Lung (tissue), 12 donors: ENCODE data around the gene BIRC5. TPM values are rescaled to one million over a fixed set of nuclear protein-coding genes. Genes with fewer than 3 reads are reported as not detected.
A peak's percentile ranks its signal among the peaks of the same experiment; 100 is the strongest.
"Not testable (repeated sequence)": the region's sequence is repeated elsewhere in the genome, so short reads cannot be mapped to it uniquely, and the experiment has no call there.

Experiments used
- ATAC-seq: fragments of 200-7000 bp; cut with Tn5 transposase; one replicate; pipeline ENCODE4 v1.9.1; 2020; ENCODE audit warnings: moderate number of reproducible peaks; ENCODE audit not compliant: insufficient read depth, low FRiP score
- DNase-seq, 3 donors: peaks; one replicate each; pipeline ENCODE4 v3.0.0-alpha.2; 2013 to 2017
- H3K27ac ChIP-seq, 2 donors: one replicate each; pipeline ENCODE4 v1.5.1; 2013; ENCODE audit warnings: mild to moderate bottlenecking in 2 of 2, moderate library complexity in 2 of 2, control low read depth in 1 of 2, inconsistent platforms in 1 of 2, low read depth in 1 of 2, low read length in 1 of 2
- H3K27me3 ChIP-seq, 3 donors: one replicate each; pipeline ENCODE4 v1.5.1; 2013; ENCODE audit warnings: low read length in 2 of 3; ENCODE audit not compliant: control insufficient read depth in 3 of 3, insufficient read depth in 3 of 3
- H3K36me3 ChIP-seq, 4 donors: one replicate each; pipeline ENCODE4 v1.5.1; 2013; ENCODE audit warnings: low read length in 4 of 4, mild to moderate bottlenecking in 1 of 4, moderate library complexity in 1 of 4; ENCODE audit not compliant: control insufficient read depth in 4 of 4, insufficient read depth in 4 of 4
- H3K4me1 ChIP-seq, 5 donors: one replicate each; pipeline ENCODE4 v1.5.1; 2013; ENCODE audit warnings: low read length in 5 of 5, mild to moderate bottlenecking in 2 of 5, moderate library complexity in 1 of 5; ENCODE audit not compliant: control insufficient read depth in 5 of 5, insufficient read depth in 5 of 5
- H3K4me3 ChIP-seq: one replicate; pipeline ENCODE4 v1.5.1; 2013; ENCODE audit warnings: mild to moderate bottlenecking, control low read depth, moderate library complexity
- H3K9ac ChIP-seq, 2 donors: one replicate each; pipeline ENCODE4 v1.5.1; 2013; ENCODE audit warnings: low read length in 2 of 2, control low read depth in 1 of 2; ENCODE audit not compliant: insufficient read depth in 1 of 2
- H3K9me3 ChIP-seq, 4 donors: one replicate each; pipeline ENCODE4 v1.5.1; 2013; ENCODE audit warnings: low read length in 3 of 4, mild to moderate bottlenecking in 1 of 4, moderate library complexity in 1 of 4; ENCODE audit not compliant: control insufficient read depth in 4 of 4, insufficient read depth in 3 of 4
- CTCF ChIP-seq: IDR thresholded peaks from 2 replicates; pipeline ENCODE4 v1.5.1; 2012; ENCODE audit warnings: mild to moderate bottlenecking; ENCODE audit errors: control extremely low read depth, extremely low read depth
- WGBS, 2 donors: extraction: QIAGEN DNeasy Blood & Tissue Kit; methylation state at CpG; one replicate each; pipeline ENCODE4 v1.1.7; 2013; 5-methylcytosine and 5-hydroxymethylcytosine counted together
- polyA plus RNA-seq, 2 donors: library from polyadenylated mRNA; stranded (reverse); fragments of 200-250 nt; gene quantifications; one replicate each; pipeline ENCODE4 v1.2.1, GENCODE V29; 2013
- total RNA-seq, 2 donors: library from RNA; depleted of rRNA in 1 of 2; stranded (reverse); fragments of >200 nt in 1 of 2; gene quantifications; one replicate each; pipeline ENCODE4 v1.2.1, GENCODE V29; 2014 to 2021
- donor health status: control.
- donor health status: control.
- donor health status: Bipolar disorder and iron deficiency.
- donor health status: healthy.
- donor health status: DM: yes; HTN: yes; CAD: no.

Gene BIRC5
- total and polyA plus RNA-seq, 4 donors: 1.1 to 11.2 (median 2.4) TPM

DNA sequence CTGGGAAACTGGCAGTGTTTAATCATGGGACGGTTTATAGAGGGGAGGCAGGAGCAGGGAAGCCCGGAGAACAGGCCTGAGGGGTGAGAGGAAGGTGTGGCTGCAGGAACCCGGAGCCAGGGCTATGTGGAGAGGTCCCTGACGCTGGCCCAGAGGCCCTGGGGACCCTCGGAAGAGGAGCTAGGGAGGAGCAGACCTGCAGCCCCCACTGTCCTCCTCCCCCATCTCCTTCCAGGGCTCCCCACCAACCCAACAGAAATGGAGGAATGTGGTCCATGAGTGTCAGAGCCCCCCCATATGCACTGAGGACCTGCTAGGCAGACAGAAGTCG is 37.7 kb downstream of the BIRC5 start:
- no peak for TF ChIP-seq CTCF
- 33 to 51% methylated on average over 6 of the region's 6 CpGs for WGBS, 2 donors
- peaks cover 0 to 28% (median 11%) of the 10 kb centered on the region in 5 donors for H3K4me1 ChIP-seq

DNA sequence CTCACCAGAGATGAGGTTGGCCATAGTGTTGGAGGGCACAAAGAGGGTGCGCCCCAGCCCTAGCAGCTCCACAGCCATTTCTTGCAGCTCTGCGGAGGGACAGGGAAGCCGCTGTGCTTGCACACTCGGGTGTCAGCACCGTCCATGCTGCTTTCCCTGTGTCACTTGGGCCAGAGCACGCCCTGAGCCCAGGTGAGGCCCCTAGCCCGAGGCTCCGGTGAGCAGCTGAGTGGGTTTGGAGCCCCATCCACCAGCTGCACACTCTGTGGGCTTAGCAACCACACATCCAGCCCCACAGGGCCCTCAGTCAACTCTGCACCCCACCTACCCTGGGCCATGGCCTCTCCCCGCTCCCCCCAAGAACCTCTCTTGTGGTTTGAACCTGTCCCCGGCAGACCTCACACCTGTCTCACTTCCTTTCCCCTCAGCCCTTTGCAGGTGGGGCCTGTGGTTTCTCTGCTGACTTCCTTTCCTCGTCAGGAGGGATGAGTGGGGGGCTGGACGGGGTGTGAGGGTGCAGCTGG is 38.1 kb downstream of the BIRC5 start:
- Histone ChIP-seq H3K4me1 (peaks cover 0 to 33% (median 13%) of the 10 kb centered on the region in 5 donors), H3K9me3 (no peaks in the 10 kb centered on the region), H3K27ac (no peak overlapping the region), H3K9ac (no peak overlapping the region), H3K27me3 (no peaks in the 10 kb centered on the region), H3K4me3 (no peak overlapping the region), H3K36me3 (no peaks in the 10 kb centered on the region)
- ATAC-seq (no peak), DNase-seq (no peak)
- 61 to 71% methylated on average over 12 of the region's 12 CpGs for WGBS, 2 donors
- TF ChIP-seq CTCF: no peak

More for the DNA sequence above, 37.7 kb downstream of the BIRC5 start:
- no peak overlapping the region for H3K27ac ChIP-seq
- no peak overlapping the region for H3K9ac ChIP-seq
- H3K27me3 ChIP-seq: no peaks in the 10 kb centered on the region
- DNase-seq (no peak), ATAC-seq (no peak)
- no peaks in the 10 kb centered on the region for H3K36me3 ChIP-seq
- H3K9me3 ChIP-seq: no peaks in the 10 kb centered on the region
- H3K4me3 ChIP-seq: no peak overlapping the region

- ATAC-seq: no peak
- 81 to 84% methylated on average over 15 of the region's 15 CpGs for WGBS, 2 donors
- Histone ChIP-seq H3K4me1 (peaks cover 0 to 40% (median 15%) of the 10 kb centered on the region in 5 donors), H3K9me3 (no peaks in the 10 kb centered on the region), H3K36me3 (no peaks in the 10 kb centered on the region), H3K27me3 (no peaks in the 10 kb centered on the region), H3K9ac (no peak overlapping the region), H3K4me3 (no peak overlapping the region), H3K27ac (no peak overlapping the region)
- TF ChIP-seq CTCF: no peak
- DNase-seq: peak in 1 of 3 donors; percentile 12
Measured at GRCh38 chr17:78252701-78253635, 38.9 kb downstream of the BIRC5 start.

DNA sequence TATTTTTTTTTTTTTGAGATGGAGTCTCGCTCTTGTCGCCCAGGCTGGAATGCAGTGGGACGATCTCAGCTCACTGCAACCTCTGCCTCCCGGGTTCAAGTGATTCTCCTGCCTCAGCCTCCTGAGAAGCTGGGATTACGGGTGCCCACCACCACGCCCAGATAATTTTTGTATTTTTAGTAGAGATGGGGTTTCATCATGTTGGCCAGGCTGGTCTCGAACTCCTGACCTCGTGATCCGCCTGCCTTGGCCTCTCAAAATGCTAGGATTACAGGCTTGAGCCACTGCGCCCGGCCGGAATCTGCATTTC is 39.5 kb downstream of the BIRC5 start:
- not testable (repeated sequence) for H3K27me3 ChIP-seq, ATAC-seq, H3K36me3 ChIP-seq, H3K9me3 ChIP-seq, H3K27ac ChIP-seq, DNase-seq, H3K4me3 ChIP-seq
- H3K4me1 ChIP-seq: peaks cover 0 to 46% (median 20%) of the 10 kb centered on the region in 5 donors
- H3K9ac ChIP-seq: peak overlapping the region in 1 of 2 donors; percentile 55
- 83 to 90% methylated on average over 12 of the region's 12 CpGs for WGBS, 2 donors
